ENCODE results near the gene EGFL7.

GRCh38 chr9:136662326-136662655 lies 425 bp upstream of the EGFL7 start:
- TF ChIP-seq CTCF (IDR thresholded peaks at IDR 0.05), result no peak
- no peak for TF ChIP-seq POLR2A (IDR thresholded peaks at IDR 0.05)
- no peak for TF ChIP-seq EP300 (IDR thresholded peaks at IDR 0.05; ENCODE audit: low read depth)
- TF ChIP-seq POLR2AphosphoS5 (IDR thresholded peaks at IDR 0.05), result no peak
